Esophagus muscularis mucosa (tissue), 4 donors: ENCODE measurements around the gene RIC3. TPM values are rescaled to one million over a fixed set of nuclear protein-coding genes. Genes with fewer than 3 reads are reported as not detected.

Experiments used
- DNase-seq: peaks from one replicate; pipeline ENCODE4 v3.0.0-alpha.2; 2017; ENCODE audit errors: extremely low spot score
- H3K27ac ChIP-seq, 4 donors: fragments of 200-600 bp; sonication (generic); replicated peaks in 1 of 4; 1 replicate in 3 of 4; 2 replicates in 1 of 4; pipeline ENCODE4 v1.5.1; 2016 to 2019; ENCODE audit warnings: mild to moderate bottlenecking in 1 of 4
- H3K27me3 ChIP-seq, 4 donors: fragments of 200-600 bp; sonication (generic); one replicate each; pipeline versions ENCODE4 v1.5.1 to v1.6.0; 2016 to 2019
- H3K36me3 ChIP-seq, 4 donors: fragments of 200-600 bp; sonication (generic); one replicate each; pipeline ENCODE4 v1.5.1; 2016 to 2019
- H3K4me1 ChIP-seq, 4 donors: fragments of 200-600 bp; sonication (generic); one replicate each; pipeline ENCODE4 v1.5.1; 2016 to 2019
- H3K4me3 ChIP-seq, 4 donors: fragments of 200-600 bp; sonication (generic); 1 replicate in 2 of 4; 2 replicates in 2 of 4; pipeline ENCODE4 v1.5.1; 2016 to 2019; ENCODE audit warnings: mild to moderate bottlenecking in 4 of 4, moderate library complexity in 1 of 4
- H3K9me3 ChIP-seq, 4 donors: fragments of 200-600 bp; sonication (generic); 1 replicate in 3 of 4; 2 replicates in 1 of 4; pipeline ENCODE4 v1.5.1; 2016 to 2019
- EP300 ChIP-seq: sonication (generic); formaldehyde crosslinking; IDR thresholded peaks from one replicate; pipeline ENCODE4 v1.6.1; 2017; ENCODE audit warnings: antibody characterized with exemption
- POLR2A ChIP-seq: fragments of 450-650 bp; IDR thresholded peaks from one replicate; pipeline ENCODE4 v1.6.1; 2017; ENCODE audit warnings: antibody characterized with exemption, moderate library complexity, mild to moderate bottlenecking, low read depth
- POLR2AphosphoS5 ChIP-seq, 2 donors: sonication (generic); formaldehyde crosslinking; IDR thresholded peaks; one replicate each; pipeline ENCODE4 v1.6.1; 2017; ENCODE audit warnings: antibody characterized with exemption in 2 of 2
- WGBS: methylation state at CpG from one replicate; pipeline ENCODE4 v1.1.5; 2018; 5-methylcytosine and 5-hydroxymethylcytosine counted together
- intact Hi-C: fragments of 100-400 bp; cut with DNase I; formaldehyde crosslinking; loops from one replicate; pipeline ENCODE4 v1.15.1; 2023
- total RNA-seq, 4 donors: library from RNA; depleted of rRNA; stranded (reverse); fragments of >200 nt; gene quantifications; one replicate each; pipeline versions ENCODE4 v1.1.0 to v1.2.1, GENCODE V29; 2016
- TF ChIP-seq, protein P1 (sequence below), 3 experiments: fragments of 200-600 bp in 2 of 3; fragments of 450-650 bp in 1 of 3; sonication (generic) in 2 of 3; IDR thresholded peaks; one replicate each; pipeline ENCODE4 v1.5.1; 2017 to 2019; ENCODE audit warnings: antibody characterized with exemption in 3 of 3, mild to moderate bottlenecking in 2 of 3, moderate library complexity in 1 of 3

The RIC3 gene
- total RNA-seq, 4 donors from 2014 or later = 12.8 to 19.9 (median 17.1) TPM

- WGBS = 89% methylated on average over 3 of the region's 3 CpGs
- Histone ChIP-seq H3K27ac (no peak overlapping the region), H3K36me3 (no peaks in the 10 kb centered on the region), H3K9me3 (no peaks in the 10 kb centered on the region), H3K4me3 (no peak overlapping the region), H3K4me1 (peaks cover 0 to 5% (median 2%) of the 10 kb centered on the region in 4 donors), H3K27me3 (no peaks in the 10 kb centered on the region)
- DNase-seq = no peak
- no peak for TF ChIP-seq EP300
- intact Hi-C loops = no loop called here
Measured at GRCh38 chr11:8156877-8157276, 11.9 kb downstream of the RIC3 start.

DNA sequence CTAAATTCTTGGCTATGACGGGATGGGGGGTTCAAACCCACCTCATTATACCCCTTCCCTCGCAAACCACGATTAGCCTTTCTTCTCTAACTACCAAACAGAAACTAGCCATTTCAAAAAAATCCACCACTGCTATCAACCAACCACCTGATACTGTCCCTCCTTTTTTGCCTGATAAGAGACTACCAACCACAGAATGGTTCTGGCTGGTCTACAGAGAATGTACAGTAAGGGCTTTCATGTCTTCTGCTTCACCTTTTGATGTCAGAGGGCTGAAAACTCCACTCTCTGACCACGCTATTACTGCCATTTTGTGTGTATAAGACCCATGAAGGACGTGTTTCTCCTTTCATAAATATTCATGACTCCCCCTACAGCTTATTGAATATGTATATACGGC lies 19.1 kb downstream of the RIC3 start:
- Histone ChIP-seq H3K4me3 (no peak overlapping the region), H3K27ac (no peak overlapping the region), H3K36me3 (no peaks in the 10 kb centered on the region), H3K4me1 (peaks cover 0 to 3% (median 0%) of the 10 kb centered on the region in 4 donors), H3K9me3 (no peaks in the 10 kb centered on the region), H3K27me3 (no peaks in the 10 kb centered on the region)
- no peak for TF ChIP-seq EP300
- no peak for TF ChIP-seq POLR2AphosphoS5 (IDR thresholded peaks at IDR 0.05)
- TF ChIP-seq, protein P1, sequence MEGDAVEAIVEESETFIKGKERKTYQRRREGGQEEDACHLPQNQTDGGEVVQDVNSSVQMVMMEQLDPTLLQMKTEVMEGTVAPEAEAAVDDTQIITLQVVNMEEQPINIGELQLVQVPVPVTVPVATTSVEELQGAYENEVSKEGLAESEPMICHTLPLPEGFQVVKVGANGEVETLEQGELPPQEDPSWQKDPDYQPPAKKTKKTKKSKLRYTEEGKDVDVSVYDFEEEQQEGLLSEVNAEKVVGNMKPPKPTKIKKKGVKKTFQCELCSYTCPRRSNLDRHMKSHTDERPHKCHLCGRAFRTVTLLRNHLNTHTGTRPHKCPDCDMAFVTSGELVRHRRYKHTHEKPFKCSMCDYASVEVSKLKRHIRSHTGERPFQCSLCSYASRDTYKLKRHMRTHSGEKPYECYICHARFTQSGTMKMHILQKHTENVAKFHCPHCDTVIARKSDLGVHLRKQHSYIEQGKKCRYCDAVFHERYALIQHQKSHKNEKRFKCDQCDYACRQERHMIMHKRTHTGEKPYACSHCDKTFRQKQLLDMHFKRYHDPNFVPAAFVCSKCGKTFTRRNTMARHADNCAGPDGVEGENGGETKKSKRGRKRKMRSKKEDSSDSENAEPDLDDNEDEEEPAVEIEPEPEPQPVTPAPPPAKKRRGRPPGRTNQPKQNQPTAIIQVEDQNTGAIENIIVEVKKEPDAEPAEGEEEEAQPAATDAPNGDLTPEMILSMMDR (IDR thresholded peaks at IDR 0.05) = no peak
- TF ChIP-seq POLR2A = no peak
- DNase-seq = no peak
- intact Hi-C loops = no loop called here
- WGBS = 90% methylated on average over 6 of the region's 6 CpGs

GRCh38 chr11:8138526-8138925 lies 30.3 kb downstream of the RIC3 start:
- H3K4me3 ChIP-seq = no peak overlapping the region
- WGBS = 93% methylated on average over 2 of the region's 2 CpGs
- no peak for TF ChIP-seq EP300
- TF ChIP-seq POLR2A = no peak
- no peak for TF ChIP-seq POLR2AphosphoS5 (IDR thresholded peaks at IDR 0.05)
- TF ChIP-seq, protein P1 (IDR thresholded peaks at IDR 0.05) = no peak
- DNase-seq = no peak
- H3K27ac ChIP-seq = no peak overlapping the region
- no peaks in the 10 kb centered on the region for H3K9me3 ChIP-seq
- H3K36me3 ChIP-seq = peaks cover 0 to 26% (median 5%) of the 10 kb centered on the region in 4 donors
- intact Hi-C loops = no loop called here
- H3K4me1 ChIP-seq = no peaks in the 10 kb centered on the region
- H3K27me3 ChIP-seq = no peaks in the 10 kb centered on the region

GRCh38 chr11:8127447-8127846 lies 41.4 kb downstream of the RIC3 start:
- Histone ChIP-seq H3K27me3 (no peaks in the 10 kb centered on the region), H3K4me3 (no peak overlapping the region), H3K27ac (no peak overlapping the region), H3K4me1 (peaks cover 0 to 10% (median 3%) of the 10 kb centered on the region in 4 donors), H3K36me3 (no peaks in the 10 kb centered on the region), H3K9me3 (no peaks in the 10 kb centered on the region)
- 78% methylated on average over 2 of the region's 2 CpGs for WGBS
- no peak for TF ChIP-seq POLR2A
- TF ChIP-seq EP300 = no peak
- no peak for TF ChIP-seq POLR2AphosphoS5 (IDR thresholded peaks at IDR 0.05)
- TF ChIP-seq, protein P1 (IDR thresholded peaks at IDR 0.05) = no peak
- no peak for DNase-seq
- intact Hi-C loops = no loop called here

DNA sequence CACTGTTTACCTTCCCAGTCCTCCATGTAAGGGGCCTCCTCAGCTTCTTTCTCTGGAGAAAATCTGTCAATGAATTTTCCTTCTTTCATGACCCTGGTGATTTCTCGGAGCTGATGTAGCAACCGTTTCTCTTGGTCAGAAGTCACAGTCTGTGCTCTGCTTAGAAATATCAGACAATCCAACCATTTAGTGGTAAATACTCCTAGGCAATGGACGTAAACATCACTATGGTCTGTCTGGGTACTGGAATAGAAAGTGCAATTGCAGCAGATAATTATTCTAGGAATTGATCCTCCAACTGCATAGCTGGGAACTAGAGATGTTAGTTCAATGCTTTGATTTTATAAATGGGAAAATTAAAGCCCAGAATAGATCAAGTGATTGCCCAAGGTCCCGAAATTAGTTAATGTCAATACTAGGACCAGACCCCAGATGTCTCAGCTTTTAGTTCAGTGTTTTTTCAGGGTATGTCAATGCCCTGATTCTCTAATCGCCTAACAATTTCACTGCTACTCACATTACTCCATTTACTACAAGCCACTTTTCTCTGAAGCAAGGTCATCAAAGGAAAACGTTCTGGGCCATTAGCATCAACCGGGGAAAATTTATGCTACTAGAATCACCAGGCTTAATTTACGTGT lies 42.1 kb downstream of the RIC3 start:
- no peak for TF ChIP-seq POLR2A
- TF ChIP-seq, protein P1 (IDR thresholded peaks at IDR 0.05) = no peak
- Histone ChIP-seq H3K36me3 (no peaks in the 10 kb centered on the region), H3K4me1 (peaks cover 0 to 5% (median under 1%) of the 10 kb centered on the region in 4 donors), H3K4me3 (no peak overlapping the region), H3K9me3 (no peaks in the 10 kb centered on the region), H3K27ac (no peak overlapping the region), H3K27me3 (no peaks in the 10 kb centered on the region)
- intact Hi-C loops = no loop called here
- no peak for DNase-seq
- 75% methylated on average over 8 of the region's 8 CpGs for WGBS
